GM21717 (cell line): ENCODE measurements around the gene DNAH17.

Source experiments
- ATAC-seq: cut with Tn5 transposase; IDR thresholded peaks from one replicate; pipeline ENCODE4 v1.9.1; 2021; ENCODE audit warnings: mild to moderate bottlenecking, moderate library complexity; ENCODE audit not compliant: unreplicated experiment

The DNAH17 gene

DNA sequence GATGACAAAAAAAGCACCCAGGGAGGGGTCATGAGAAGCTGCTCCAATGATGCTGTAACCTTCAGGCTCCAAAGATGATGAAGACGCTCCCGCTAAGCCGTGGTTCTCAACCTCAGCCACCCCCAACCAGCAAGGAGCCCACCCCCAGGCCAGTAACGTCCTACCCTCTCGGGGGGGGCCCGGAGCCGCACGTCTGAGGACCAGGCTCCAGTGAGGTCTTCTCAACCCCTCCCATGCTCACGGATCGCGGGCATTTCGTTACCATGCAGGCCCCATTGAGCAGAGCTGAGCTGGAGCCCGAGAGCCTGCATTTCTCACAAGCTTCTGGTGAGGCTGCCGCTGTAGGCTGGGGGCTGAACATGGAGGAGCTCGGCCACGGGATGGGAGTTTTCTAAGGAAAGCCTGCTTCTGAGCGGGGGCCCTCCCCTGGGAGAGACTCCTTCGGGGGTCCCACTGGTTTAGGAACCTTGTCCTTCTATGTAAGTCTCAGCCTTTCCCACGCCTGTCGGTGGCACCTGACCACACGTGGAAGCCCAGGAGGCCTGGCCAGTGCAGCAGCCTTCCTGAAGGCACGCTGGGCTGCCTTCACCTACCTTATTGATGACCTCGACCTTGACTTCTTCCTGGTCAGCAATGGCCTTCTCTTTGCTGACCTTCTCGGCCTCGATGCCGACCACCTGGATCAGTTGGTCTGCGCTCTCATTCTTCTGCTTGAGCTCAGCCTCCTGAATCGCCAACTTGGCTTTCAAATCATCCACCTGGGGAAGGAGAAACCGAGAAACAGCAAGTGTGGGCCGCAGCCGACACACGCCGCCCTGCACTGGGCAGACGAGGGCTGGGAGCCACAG is 116.0 kb downstream of the DNAH17 start:
- no peak for ATAC-seq

DNA sequence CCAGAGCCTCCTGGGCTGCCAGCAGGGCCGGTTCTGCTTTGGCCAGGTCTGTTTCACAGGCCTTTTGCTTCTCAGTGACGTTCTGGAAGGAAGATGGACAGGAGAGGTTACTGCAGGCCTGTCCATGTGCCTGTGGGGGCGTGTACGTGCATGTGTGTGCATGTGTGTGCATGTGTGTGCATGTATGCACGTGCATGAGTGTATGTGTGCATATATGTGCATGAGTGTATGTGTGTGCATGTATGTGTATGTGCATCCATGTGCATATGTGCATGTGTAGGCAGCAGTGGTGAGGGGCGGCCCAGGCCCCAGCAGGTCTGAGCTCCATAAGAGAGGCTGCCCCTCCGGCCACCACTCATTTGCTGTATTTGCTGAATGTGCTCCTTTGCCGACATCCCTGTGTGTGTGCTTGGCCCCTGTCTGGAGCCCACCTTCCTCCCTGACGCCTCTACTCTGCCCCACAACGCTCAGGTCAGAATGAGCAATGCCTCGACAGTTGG is 117.0 kb downstream of the DNAH17 start:
- ATAC-seq = no peak

DNA sequence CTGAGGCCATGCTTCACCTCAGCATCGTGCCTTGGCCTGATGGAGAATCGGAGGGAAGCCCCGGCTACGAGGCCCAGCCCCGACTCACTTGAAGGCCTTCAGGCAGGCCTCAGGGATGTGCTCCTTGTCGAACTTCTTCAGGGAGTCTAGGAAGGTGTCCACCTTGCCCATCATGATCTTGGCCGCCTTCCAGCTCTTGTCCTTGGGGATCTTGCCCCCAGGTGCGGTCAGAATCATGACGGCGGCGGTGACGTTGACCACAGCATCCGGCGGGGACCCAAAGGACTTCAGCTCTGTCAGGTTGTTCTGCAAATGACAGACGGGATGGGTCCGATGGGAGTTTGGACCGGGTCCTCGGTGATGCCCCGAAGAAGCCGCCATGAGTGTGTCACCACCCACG is 117.5 kb downstream of the DNAH17 start:
- ATAC-seq = no peak

DNA sequence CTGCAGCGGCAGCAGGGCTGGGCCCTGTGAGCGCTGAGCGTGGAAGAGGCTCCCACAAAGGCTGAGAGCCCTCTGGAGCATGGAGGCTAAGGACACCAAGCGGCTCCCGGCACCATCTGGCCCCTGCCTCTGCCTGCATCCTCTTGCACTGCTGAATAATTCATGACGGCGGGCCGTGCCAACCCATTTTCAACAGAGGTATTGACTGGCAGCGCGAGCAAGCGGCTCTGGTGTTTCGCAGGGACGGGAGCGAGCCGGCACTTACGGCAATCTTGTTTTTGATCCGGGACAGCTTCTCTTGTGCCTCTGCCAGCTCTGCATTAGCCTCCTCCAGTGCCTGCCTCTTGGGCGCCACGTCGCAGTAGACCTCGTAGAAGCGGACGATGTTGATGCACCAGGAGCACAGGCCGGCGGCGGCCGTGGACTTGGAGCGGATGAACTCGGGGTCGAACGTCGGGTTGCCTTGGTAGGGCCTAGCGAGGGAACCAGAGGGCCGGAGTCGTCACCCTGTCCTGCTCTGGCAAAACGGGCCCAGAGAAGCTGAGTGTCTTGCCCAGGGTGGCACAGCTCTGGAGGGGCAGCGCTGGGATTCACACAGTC is 118.4 kb downstream of the DNAH17 start:
- ATAC-seq = no peak

DNA sequence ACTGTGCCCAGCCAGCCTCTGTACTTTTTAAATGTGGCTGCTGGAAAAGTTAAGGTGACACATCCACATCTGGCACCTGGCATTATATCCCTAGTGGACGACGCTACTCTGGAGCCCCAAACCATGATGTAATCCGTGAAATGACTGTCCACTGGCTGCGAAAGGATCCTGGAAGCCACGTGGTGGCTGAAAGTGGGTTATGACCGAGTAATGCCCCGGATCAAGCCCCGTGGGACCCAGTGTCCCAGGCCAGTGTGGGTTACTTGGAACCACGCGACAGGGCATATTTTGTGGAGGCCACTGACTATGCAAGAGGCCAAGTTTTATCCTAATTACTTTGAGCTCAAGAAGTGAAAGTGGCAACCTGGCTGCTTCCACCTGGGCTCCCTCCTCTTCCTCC is 119.1 kb downstream of the DNAH17 start:
- no peak for ATAC-seq

DNA sequence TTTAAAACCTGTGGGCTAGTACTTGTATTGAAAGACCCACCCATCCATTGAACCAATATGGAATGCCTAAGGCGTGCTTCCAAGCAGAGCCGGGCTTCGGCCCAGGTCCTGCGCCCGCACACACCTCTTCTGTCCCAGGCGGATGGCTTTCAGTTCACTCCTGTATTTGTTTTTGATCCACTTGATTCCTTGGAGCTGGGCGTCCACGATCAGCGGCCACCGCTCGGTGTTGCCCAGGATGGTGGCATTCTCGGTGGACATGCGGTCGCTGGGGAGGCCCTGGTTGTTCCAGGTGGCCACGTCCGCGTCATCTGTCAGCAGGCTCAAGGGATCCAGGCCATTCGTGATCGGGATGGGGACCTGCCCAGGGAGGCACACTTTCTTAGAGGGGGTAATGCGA is 122.8 kb downstream of the DNAH17 start:
- ATAC-seq = no peak

DNA sequence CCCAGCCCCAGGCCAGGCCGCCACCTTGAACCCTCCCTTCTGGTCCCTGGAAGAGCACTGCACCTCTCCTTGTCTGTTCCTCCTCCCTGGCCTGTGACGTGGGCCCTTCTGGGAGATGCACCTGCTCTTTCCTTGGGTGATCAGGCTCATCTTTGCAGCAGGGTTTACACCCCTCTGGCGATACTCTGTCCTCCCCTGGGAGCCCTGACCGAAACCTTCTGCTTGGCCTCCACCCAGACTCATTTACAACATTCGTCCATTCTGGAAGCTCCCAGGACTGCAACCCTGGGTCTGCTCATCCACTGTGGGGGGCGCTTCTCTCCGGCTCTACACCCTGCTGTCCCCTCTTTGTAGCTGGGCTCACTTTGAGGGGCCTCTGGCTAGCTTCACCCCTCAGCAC is 125.4 kb downstream of the DNAH17 start:
- no peak for ATAC-seq

DNA sequence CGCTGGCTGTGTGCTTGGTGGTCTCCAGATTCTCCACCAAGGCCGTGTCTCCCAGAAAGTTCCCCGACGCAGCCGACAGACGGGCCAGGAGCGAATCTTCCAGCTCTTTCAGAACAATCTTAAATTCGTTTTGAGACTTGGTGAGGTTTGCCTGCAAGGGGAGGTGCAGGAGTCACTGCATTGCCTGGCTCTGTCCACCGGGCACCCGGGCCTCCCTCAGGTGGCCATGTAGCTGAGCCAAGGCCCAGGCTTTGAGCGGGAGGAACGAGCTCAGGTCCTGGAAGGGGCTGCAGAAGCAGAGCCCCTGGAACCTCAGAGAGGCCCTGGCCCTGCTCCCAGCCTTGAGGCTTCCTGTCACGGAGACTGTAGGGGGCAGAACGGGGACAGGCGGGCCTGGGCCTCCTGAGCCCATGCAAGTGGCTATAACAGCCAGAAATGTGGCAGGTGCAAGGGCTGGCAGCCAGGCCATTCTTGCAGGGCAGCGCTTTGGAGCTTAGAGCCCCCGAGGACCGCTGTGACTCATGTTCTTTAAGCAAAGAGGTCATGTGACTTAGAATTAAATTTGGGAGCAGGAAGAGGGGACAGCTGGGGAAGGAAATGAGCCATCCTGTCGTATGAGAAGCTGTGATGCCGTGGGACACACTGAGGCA is 126.4 kb downstream of the DNAH17 start:
- ATAC-seq = no peak

DNA sequence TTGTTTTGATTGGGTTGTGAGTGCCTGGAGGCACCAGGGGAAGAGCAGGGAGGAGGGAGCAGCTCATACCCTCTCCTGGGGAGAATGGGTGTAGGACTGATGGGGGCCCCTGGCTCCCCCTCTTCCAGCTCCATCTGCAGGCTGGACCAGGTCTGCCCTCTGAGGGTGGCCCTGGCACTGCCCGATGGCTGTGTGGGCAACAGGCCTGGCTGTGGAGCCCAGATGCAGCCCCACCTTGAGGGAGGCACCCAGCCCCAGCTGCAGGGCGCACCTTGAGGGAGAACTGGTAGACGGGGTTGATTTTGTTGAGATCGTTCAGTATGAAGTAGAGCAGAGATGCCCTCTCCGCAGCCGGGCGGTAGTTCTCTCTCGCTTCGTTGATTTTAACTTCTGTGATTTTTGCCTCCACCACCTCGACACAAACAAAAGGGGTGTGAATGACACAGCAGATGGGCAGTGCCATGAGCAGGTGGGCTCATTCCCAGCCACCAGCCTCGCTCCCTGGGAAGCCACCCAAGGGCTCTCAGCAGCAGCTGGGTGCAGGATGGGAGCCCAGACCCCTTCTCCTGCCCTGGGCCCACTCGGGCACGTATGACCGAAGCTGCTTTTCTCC is 127.1 kb downstream of the DNAH17 start:
- no peak for ATAC-seq

DNA sequence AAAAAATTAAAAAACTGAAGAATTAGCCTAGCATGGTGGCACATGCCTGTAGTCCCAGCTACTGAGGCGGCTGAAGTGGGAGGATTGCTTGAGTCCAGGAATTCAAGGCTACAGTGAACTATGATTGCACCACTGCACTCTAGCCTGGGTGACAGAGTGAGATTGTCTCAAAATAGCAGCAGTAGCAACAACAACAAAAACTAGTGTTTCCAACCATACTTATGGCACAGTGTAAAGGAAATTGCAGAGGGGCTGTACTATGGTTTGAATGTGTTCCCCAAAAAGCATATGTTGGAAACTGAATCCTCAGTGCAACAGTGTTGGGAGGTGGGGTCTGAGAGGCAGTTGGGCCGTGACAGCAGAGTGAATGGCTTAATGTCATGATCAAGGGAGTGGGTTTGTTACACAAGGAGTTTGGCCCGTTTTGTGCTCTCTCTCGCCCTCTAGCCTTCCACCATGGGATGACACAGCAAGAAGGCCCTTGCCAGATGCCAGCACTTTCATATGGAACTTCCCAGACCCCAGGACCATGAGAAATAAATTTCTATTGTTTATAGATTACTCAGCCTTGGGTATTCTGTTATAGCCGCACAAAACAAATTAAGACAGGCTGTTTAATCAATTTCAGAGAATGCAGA is 128.7 kb downstream of the DNAH17 start:
- no peak for ATAC-seq

DNA sequence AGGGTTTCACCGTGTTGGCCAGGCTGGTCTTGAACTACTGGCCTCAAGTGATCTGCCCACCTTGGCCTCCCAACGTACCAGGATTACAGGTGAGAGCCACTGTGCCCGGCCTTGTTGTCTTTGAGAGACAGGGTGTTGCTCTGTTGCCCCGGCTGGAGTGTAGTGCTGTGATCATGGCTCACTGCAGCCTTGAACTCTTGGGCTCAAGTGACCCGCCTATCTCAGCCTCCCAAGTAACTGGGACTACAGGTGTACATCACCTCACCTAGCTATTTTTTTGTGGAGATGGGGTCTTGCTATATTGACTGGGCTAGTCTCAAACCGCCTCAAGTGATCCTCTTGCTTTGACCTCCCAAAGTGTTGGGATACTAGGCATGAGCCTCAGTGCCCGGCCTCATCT is 130.4 kb downstream of the DNAH17 start:
- ATAC-seq = no peak

DNA sequence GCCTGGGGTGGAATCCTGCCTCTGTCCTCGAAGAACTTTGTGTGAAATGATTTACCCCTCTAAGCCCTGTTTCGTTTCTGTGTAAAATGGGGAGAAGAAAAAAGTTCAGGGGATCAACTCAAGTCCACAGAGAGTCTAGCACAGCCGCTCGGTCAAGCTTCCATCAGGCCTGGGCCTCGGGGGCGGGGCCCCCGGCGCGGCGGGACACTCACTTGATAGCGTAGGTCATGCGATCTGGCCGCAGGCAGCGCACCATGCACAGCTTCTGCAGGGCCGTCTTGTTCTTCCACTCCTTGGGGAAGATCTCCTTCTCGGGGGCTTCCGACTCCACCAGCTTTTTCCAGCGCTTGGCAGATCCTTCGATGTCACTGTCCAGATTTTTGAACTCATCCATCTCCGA is 132.8 kb downstream of the DNAH17 start:
- no peak for ATAC-seq

DNA sequence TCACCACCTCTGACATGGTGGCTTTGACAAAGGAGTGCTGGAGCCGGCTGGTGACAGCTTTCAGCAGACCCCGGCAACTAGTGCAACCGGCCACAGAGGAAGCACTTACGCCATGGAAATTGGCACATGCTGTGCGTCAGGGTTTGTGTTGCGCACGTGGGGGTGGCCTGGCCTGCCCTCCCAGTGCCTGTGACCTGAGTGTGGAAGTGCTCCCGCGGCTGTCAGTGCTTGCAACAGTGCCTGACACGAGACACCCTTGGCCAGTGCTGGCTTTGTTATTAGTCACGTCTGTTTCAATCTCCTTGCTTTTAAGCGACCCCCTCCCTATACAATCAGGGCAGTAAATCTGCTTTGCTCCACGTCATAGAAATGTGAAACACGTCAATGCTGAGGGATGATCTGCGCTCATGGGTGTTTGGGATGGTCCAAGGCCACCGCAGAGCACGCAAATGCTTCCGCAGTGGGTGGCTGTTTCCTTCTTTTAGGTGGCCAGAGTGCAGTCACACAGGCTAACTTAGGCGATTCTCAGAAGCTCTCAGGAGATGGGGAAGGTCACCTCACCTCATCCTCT is 134.5 kb downstream of the DNAH17 start:
- ATAC-seq = no peak

DNA sequence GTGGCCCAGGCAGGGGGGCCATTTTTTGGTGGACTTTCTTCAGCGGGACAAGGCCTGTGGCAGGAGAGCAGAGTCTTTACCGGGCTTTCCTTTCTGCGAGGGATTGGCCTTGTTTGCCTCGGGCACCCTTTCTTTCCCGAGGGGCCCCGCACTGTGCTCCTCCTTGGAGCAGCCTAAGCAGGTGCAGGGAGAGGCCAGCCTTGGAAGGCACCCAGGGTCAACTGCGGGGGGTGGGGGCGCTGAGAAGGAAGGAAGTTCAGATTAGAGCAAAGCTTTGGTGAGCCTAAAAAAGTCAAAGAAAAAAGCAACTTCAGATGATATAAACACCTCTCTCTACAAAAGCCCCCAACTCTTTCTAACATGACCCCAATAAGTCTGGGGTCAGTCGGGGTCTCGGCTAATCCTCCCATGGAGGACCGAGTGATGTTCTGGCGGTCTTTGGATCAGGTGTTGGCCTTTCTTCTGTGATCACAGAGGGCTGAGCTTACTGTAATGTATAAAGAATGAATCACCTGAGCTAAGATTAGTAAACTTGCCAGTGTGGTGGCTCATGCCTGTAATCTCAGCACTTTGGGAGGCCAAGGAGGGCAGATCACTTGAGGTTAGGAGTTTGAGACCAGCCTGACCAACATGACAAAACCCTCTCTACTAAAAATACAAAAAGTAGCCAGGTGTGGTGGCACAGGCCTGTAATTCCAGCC is 135.8 kb downstream of the DNAH17 start:
- no peak for ATAC-seq

DNA sequence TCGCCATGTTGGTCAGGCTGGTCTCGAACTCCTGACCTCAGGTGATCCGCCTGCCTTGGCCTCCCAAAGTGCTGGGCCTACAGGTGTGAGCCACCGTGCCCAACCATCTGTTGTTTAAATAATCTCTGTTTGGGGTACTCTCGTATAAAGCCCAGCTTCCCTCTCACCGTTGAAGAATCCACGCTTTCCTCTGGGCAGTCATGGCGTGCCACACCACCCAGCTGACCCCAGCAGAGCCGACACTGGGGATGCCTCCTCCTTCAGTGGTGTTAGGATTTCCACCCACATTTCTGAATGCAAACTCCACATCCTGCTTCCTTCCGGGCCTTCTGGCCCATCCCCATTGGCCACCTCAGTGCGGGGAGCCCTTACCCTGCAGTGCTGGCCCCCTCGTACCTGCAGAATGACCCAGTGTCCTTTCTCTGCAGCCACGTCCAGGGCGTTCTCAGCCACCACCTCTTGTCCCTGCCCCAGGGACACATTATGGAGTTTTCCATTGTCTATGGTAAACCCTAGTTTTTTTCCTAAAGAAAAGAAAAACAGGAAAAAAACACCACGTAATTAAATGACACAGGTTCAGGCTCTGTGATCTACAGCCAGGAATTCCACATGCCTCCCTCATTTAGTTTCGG is 138.4 kb downstream of the DNAH17 start:
- no peak for ATAC-seq

DNA sequence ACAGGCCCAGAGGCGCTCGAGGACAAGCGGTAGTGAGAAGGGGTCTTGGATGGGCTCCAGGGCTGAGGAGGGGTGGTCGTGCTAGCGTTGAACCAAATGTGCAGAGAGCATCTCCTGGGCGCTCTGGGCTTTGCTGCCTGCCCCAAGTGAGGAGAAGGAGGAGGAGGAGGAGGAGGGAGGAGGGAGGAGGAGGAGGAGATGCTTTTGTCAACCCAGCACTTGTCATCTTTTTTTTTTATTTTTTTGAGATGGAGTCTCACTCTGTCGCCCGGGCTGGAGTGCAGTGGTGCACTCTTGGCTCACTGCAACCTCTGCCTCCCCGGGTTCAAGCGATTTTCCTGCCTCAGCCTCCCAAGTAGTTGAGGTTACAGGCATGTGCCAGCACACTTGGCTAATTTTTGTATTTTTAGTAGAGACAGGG is 138.9 kb downstream of the DNAH17 start:
- ATAC-seq = no peak

DNA sequence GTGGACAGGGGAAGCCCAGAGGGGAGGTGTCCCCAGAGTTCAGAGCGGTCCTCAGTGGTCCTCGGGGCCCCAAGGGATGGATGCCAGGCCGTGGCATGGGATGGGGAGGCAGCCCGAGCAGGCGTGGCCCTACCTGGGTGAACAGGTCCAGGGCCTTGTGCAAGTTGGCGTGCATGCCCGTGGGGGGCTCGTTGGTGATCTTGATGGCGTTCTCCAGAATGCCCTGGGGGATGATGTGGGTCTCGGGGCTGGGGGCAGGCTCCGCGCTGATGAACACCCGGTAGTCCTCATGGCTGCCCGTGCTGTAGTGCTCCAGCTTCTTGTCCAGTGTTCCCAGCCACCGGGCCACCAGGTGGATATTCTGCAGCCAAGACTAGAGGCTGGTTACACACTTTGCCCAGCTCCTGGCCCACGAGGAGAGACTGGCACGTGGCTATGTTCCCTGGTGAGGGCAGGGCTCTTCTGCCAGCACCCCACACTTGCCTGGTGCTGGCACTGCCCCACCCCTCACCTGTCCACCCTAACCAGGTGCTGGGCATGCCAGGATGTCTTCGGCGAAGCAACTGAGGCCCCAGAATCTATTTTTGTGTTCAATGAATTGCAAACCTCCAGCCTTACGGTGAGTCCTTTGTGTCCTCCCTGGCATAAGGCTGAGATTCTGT is 139.6 kb downstream of the DNAH17 start:
- ATAC-seq = no peak

DNA sequence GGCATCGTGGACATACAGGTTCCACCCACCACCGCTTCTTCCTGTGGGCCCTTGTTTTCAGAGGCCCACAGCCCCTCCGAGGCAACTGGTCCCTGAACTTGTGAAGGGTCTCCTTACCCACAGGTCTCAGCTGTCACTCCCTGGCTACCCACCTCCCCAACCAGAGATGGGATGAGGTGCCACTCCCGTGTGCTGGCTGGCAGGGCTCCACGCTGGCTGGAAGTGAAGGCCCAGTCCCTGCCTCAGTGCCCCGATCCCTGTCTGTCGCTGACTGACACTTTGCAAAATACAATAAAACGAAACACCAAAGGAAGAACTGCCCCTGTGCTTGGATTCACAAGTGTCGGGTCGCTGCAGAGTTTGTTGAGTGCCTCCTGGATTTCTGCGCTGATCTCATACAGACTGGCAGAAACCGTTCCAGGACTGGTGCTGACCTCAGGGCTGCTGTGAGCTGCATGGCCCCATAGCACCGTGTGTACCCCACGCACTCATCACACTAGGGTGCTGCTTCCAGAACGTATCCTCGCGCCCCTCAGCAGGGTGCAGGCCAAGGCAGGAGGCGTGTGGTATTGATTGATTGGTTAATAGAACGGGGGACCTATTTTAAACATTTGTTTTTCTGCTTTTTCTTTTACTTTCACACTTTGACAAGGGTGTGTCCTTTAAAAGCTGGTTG is 141.7 kb downstream of the DNAH17 start:
- no peak for ATAC-seq
